ENCODE results near the gene CBX5.

CBX5 gene

GRCh38 chr12:54182086-54182485 is 97.8 kb downstream of the CBX5 start:
- TF ChIP-seq CTCF (IDR thresholded peaks at IDR 0.05; ENCODE audit: insufficient read depth, low read depth, low read length, missing control alignments), result no peak
- DNase-seq (ENCODE audit: low read depth), result no peak
- H3K4me3 ChIP-seq (ENCODE audit: low read depth, low read length), result no peak overlapping the region
